Measurements from ENCODE around the gene LDHAL6B.

Gene LDHAL6B

GRCh38 chr15:59242649-59243048 lies 36.0 kb downstream of the LDHAL6B start:
- Histone ChIP-seq H3K4me1 (ENCODE audit: insufficient read depth, low read length) (no peaks in the 10 kb centered on the region), H3K9me3 (ENCODE audit: control insufficient read depth, insufficient read depth, low read length) (no peaks in the 10 kb centered on the region), H3K9ac (ENCODE audit: low read depth, low read length) (no peak overlapping the region), H3K36me3 (ENCODE audit: insufficient read depth, low read length) (no peaks in the 10 kb centered on the region)

GRCh38 chr15:59243622-59244021 lies 37.0 kb downstream of the LDHAL6B start:
- Histone ChIP-seq H3K9ac (ENCODE audit: low read depth, low read length) (no peak overlapping the region), H3K9me3 (ENCODE audit: control insufficient read depth, insufficient read depth, low read length) (no peaks in the 10 kb centered on the region), H3K36me3 (ENCODE audit: insufficient read depth, low read length) (no peaks in the 10 kb centered on the region), H3K4me1 (ENCODE audit: insufficient read depth, low read length) (no peaks in the 10 kb centered on the region)

DNA sequence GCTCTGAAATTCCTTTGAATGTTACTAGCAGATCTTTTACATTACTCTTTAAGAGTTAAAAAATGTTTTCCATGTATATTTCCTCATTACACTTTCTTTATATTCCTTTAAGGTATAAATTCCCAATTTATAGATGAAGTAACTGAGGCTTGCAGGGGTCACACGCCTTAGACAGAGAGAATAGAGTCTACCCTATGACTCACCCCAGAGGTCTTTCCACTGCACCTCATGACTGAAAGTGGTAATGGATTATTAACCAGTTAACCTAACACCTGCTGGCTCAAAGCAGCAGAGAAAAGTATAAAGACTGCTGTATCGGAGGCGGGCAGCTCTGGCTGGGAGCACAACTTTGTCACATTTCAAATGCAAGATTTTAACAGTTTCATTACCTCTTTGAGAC lies 37.7 kb downstream of the LDHAL6B start:
- Histone ChIP-seq H3K9me3 (ENCODE audit: control insufficient read depth, insufficient read depth, low read length) (no peaks in the 10 kb centered on the region), H3K9ac (ENCODE audit: low read depth, low read length) (no peak overlapping the region), H3K36me3 (ENCODE audit: insufficient read depth, low read length) (no peaks in the 10 kb centered on the region), H3K4me1 (ENCODE audit: insufficient read depth, low read length) (no peaks in the 10 kb centered on the region)

DNA sequence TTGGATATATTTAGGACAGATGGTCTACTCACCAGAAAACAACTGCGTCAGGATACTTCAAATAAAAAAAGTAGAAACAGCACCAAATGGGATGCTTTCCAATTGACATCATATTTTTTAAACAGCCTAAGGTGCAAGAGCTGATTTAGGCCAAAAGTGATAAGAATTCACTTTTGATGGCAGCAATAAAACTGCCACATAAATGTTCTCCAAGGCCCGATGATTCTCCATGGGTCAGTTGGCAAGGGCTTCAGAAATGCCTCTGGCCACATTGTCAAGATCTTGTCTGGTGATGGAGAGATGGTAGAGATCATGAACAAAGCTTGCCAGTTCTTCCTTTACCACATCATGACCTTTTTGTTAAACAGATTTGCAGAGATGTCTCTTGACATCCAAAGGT lies 38.9 kb downstream of the LDHAL6B start:
- H3K9me3 ChIP-seq (ENCODE audit: control insufficient read depth, insufficient read depth, low read length) = no peaks in the 10 kb centered on the region
- H3K4me1 ChIP-seq (ENCODE audit: insufficient read depth, low read length) = no peaks in the 10 kb centered on the region
- no peak overlapping the region for H3K9ac ChIP-seq (ENCODE audit: low read depth, low read length)
- no peaks in the 10 kb centered on the region for H3K36me3 ChIP-seq (ENCODE audit: insufficient read depth, low read length)

DNA sequence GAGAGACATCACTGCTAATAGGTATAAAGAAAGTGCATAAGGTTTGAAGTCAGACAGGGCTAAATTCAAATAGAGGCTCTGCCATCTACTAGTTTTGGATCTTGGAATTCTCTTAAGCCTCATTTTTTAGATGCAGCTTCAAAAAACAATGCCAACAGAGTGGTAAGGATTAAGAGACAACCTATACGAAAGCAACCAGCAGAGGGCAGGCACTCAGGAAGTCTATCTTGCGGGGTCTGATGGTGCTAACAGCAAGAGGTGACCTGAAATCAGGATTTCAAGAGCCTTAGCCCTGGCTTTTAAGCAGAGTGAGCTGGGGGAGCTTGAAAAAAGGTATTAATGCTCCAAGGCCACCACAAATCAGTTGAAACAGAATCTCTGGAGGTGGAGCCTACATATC lies 40.7 kb downstream of the LDHAL6B start:
- no peaks in the 10 kb centered on the region for H3K4me1 ChIP-seq (ENCODE audit: insufficient read depth, low read length)
- H3K9ac ChIP-seq (ENCODE audit: low read depth, low read length) = no peak overlapping the region
- no peaks in the 10 kb centered on the region for H3K9me3 ChIP-seq (ENCODE audit: control insufficient read depth, insufficient read depth, low read length)
- no peaks in the 10 kb centered on the region for H3K36me3 ChIP-seq (ENCODE audit: insufficient read depth, low read length)

GRCh38 chr15:59249816-59250215 lies 43.2 kb downstream of the LDHAL6B start:
- Histone ChIP-seq H3K9me3 (ENCODE audit: control insufficient read depth, insufficient read depth, low read length) (no peaks in the 10 kb centered on the region), H3K4me1 (ENCODE audit: insufficient read depth, low read length) (no peaks in the 10 kb centered on the region), H3K36me3 (ENCODE audit: insufficient read depth, low read length) (no peaks in the 10 kb centered on the region; the same call in 1 of the 2 replicates), H3K9ac (ENCODE audit: low read depth, low read length) (no peak overlapping the region)

DNA sequence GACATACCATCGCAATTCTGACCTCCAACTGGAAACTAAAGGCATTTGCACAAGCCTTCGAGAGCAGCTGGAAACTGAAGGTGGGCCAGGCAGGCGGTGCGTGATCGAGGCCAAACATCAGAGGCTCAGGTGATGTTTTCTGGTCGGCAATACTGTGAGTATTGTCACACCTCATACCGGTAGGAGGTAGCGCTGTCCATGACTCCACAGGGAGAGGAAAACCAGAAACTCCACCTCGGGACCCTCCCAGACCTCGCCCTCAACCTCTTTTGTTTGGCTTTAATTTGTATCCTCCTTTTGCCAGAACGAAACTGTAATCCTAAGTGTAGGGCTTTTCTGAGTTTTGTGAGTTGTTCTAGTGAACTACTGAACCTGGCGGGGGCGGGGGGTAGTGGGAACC lies 43.6 kb downstream of the LDHAL6B start:
- Histone ChIP-seq H3K9me3 (ENCODE audit: control insufficient read depth, insufficient read depth, low read length) (no peaks in the 10 kb centered on the region), H3K9ac (ENCODE audit: low read depth, low read length) (no peak overlapping the region), H3K4me1 (ENCODE audit: insufficient read depth, low read length) (no peaks in the 10 kb centered on the region), H3K36me3 (ENCODE audit: insufficient read depth, low read length) (no peaks in the 10 kb centered on the region; the same call in 1 of the 2 replicates)

DNA sequence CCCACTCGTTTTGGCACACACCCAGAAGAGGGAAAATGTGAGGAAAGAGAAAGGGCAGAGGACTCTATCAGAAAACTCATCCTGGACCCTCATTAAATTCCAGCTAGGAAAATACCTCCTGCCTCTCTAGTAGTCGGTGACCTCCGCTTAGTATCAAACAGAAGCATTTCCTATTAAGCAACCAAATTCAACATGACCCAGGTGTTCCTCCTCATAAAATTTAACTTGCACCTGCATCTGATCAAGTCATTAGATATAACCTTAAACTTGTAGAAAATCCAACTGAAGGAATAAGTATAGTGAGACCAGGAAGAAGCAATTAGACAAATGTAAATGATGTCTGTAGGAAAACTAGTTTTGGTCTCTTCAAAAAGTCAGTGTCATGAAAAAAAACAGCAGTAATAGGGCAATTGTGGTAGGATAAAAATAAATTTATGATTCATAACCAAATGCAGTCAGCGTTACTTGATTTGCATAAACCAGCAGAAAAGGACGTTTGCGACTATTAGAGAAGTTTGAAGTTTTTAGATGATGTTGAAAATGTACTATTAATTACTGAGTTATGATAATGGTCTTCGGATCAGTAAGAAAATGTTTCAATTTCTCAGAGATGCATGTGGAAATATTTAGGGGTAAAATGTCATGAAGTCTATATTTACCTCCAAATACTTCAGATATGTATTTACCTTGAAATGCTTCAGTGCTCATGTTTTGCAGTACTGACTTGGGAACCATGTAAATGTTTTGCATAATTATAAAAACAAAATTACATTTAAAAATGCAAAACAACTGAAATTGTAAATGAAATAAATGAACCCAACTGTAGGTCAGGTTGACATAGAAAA lies 44.6 kb downstream of the LDHAL6B start:
- Histone ChIP-seq H3K9me3 (ENCODE audit: control insufficient read depth, insufficient read depth, low read length) (no peaks in the 10 kb centered on the region), H3K4me1 (ENCODE audit: insufficient read depth, low read length) (no peaks in the 10 kb centered on the region), H3K9ac (ENCODE audit: low read depth, low read length) (no peak overlapping the region), H3K36me3 (ENCODE audit: insufficient read depth, low read length) (no peaks in the 10 kb centered on the region; the same call in 1 of the 2 replicates)

- H3K9ac ChIP-seq (ENCODE audit: low read depth, low read length) = no peak overlapping the region
- H3K9me3 ChIP-seq (ENCODE audit: control insufficient read depth, insufficient read depth, low read length) = no peaks in the 10 kb centered on the region
- no peaks in the 10 kb centered on the region; the same call in 1 of the 2 replicates for H3K36me3 ChIP-seq (ENCODE audit: insufficient read depth, low read length)
- no peaks in the 10 kb centered on the region for H3K4me1 ChIP-seq (ENCODE audit: insufficient read depth, low read length)
These were observed 45.5 kb downstream of the LDHAL6B start for GRCh38 chr15:59252137-59252536.

- Histone ChIP-seq H3K36me3 (ENCODE audit: insufficient read depth, low read length) (no peaks in the 10 kb centered on the region; the same call in 1 of the 2 replicates), H3K4me1 (ENCODE audit: insufficient read depth, low read length) (no peaks in the 10 kb centered on the region), H3K9me3 (ENCODE audit: control insufficient read depth, insufficient read depth, low read length) (no peaks in the 10 kb centered on the region), H3K9ac (ENCODE audit: low read depth, low read length) (no peak overlapping the region)
These were observed 49.2 kb downstream of the LDHAL6B start for GRCh38 chr15:59255680-59256336.

DNA sequence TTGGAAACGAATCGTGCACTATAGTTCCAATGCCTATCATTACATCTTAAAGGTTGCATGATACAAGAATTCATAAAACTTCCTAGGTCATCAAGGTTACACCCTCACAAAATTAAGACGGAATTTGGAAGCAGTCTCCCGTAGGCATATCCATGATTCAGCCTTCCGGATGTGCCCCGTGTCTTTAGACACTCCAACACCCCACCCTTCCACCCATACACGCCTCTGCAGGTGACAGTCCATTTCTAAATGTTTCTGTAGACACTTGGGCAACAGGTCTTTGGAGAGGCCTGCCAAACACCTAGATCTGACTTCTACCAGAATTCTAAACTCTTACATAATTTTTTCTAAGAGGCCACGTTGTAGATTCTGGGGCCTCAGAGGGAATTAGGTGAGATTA lies 49.8 kb downstream of the LDHAL6B start:
- no peaks in the 10 kb centered on the region for H3K4me1 ChIP-seq (ENCODE audit: insufficient read depth, low read length)
- no peaks in the 10 kb centered on the region; the same call in 1 of the 2 replicates for H3K36me3 ChIP-seq (ENCODE audit: insufficient read depth, low read length)

GRCh38 chr15:59257140-59257539 lies 50.5 kb downstream of the LDHAL6B start:
- Histone ChIP-seq H3K9ac (ENCODE audit: low read depth, low read length) (no peak overlapping the region), H3K4me1 (ENCODE audit: insufficient read depth, low read length) (no peaks in the 10 kb centered on the region), H3K9me3 (ENCODE audit: control insufficient read depth, insufficient read depth, low read length) (no peaks in the 10 kb centered on the region), H3K36me3 (ENCODE audit: insufficient read depth, low read length) (no peaks in the 10 kb centered on the region; the same call in 1 of the 2 replicates)

More for the DNA sequence above, 49.8 kb downstream of the LDHAL6B start:
- Histone ChIP-seq H3K9ac (ENCODE audit: low read depth, low read length) (no peak overlapping the region), H3K9me3 (ENCODE audit: control insufficient read depth, insufficient read depth, low read length) (no peaks in the 10 kb centered on the region)
